Sigmoid colon (tissue), 7 donors: ENCODE data around the gene KIF2A. TPM values are rescaled to one million over a fixed set of nuclear protein-coding genes. Genes with fewer than 3 reads are reported as not detected.

Experiments used
- DNase-seq: peaks from one replicate; pipeline ENCODE4 v3.0.0-alpha.2; 2019
- H3K27ac ChIP-seq, 4 donors: fragments of 200-600 bp; sonication (generic); one replicate each; pipeline ENCODE4 v1.5.1; 2016 to 2019; ENCODE audit warnings: mild to moderate bottlenecking in 1 of 4
- H3K27me3 ChIP-seq, 3 donors: fragments of 200-600 bp; sonication (generic); one replicate each; pipeline ENCODE4 v1.5.1; 2019; ENCODE audit warnings: mild to moderate bottlenecking in 1 of 3
- H3K36me3 ChIP-seq, 4 donors: fragments of 200-600 bp; sonication (generic); one replicate each; pipeline ENCODE4 v1.5.1; 2016 to 2019
- H3K4me1 ChIP-seq, 4 donors: fragments of 200-600 bp; sonication (generic); one replicate each; pipeline ENCODE4 v1.5.1; 2017 to 2019
- H3K4me3 ChIP-seq, 4 donors: fragments of 200-600 bp; sonication (generic); one replicate each; pipeline ENCODE4 v1.5.1; 2017 to 2019; ENCODE audit warnings: mild to moderate bottlenecking in 2 of 4, moderate library complexity in 1 of 4
- H3K9me3 ChIP-seq, 4 donors: fragments of 200-600 bp in 3 of 4; sonication (generic) in 3 of 4; one replicate each; pipeline versions ENCODE4 v1.5.1 to v1.6.1; 2013 to 2019
- CTCF ChIP-seq, 4 experiments: fragments of 450-650 bp in 3 of 4; fragments of 200-600 bp in 1 of 4; IDR thresholded peaks; one replicate each; pipeline ENCODE4 v1.5.1; 2016 to 2019; ENCODE audit warnings: antibody characterized with exemption in 4 of 4, mild to moderate bottlenecking in 3 of 4, moderate library complexity in 2 of 4
- EP300 ChIP-seq, 4 donors: sonication (generic); formaldehyde crosslinking; IDR thresholded peaks; one replicate each; pipeline ENCODE4 v1.6.1; 2017; ENCODE audit warnings: antibody characterized with exemption in 4 of 4
- POLR2A ChIP-seq, 2 donors: fragments of 450-650 bp; IDR thresholded peaks; one replicate each; pipeline ENCODE4 v1.6.1; 2016; ENCODE audit warnings: antibody characterized with exemption in 2 of 2, mild to moderate bottlenecking in 2 of 2, moderate library complexity in 2 of 2
- POLR2AphosphoS5 ChIP-seq, 4 donors: sonication (generic); formaldehyde crosslinking; IDR thresholded peaks; one replicate each; pipeline ENCODE4 v1.6.1; 2017; ENCODE audit warnings: antibody characterized with exemption in 4 of 4
- WGBS, 2 donors: extraction: QIAGEN DNeasy Blood & Tissue Kit; methylation state at CpG; one replicate each; pipeline ENCODE4 v1.1.7; 2013; 5-methylcytosine and 5-hydroxymethylcytosine counted together
- intact Hi-C: fragments of 100-400 bp; cut with DNase I; formaldehyde crosslinking; loops from one replicate; pipeline ENCODE4 v1.15.1; 2023
- polyA plus RNA-seq, 3 donors: library from polyadenylated mRNA; stranded (reverse); fragments of 200-250 nt; gene quantifications; one replicate each; pipeline ENCODE4 v1.2.3, GENCODE V29; 2013
- total RNA-seq, 4 donors: library from RNA; depleted of rRNA; stranded (reverse); fragments of >200 nt; gene quantifications; one replicate each; pipeline ENCODE4 v1.1.0, GENCODE V29; 2016
- donor health status: healthy with polysubstance abuse.
- donor health status: Bipolar disorder and iron deficiency.
- donor health status: healthy.

The KIF2A gene
- total and polyA plus RNA-seq, 7 donors, result 10.2 to 41.7 (median 29.6) TPM

GRCh38 chr5:62371409-62371808, 65.4 kb downstream of the KIF2A start:
- no peak for DNase-seq
- H3K27ac ChIP-seq, result no peak overlapping the region
- H3K27me3 ChIP-seq, result no peaks in the 10 kb centered on the region
- H3K36me3 ChIP-seq, result peaks cover 0 to 65% (median 9%) of the 10 kb centered on the region in 4 donors
- no peaks in the 10 kb centered on the region for H3K4me1 ChIP-seq
- no peak overlapping the region for H3K4me3 ChIP-seq
- TF ChIP-seq POLR2AphosphoS5 (IDR thresholded peaks at IDR 0.05) (no peak), CTCF (IDR thresholded peaks at IDR 0.05) (no peak), POLR2A (IDR thresholded peaks at IDR 0.05) (no peak), EP300 (IDR thresholded peaks at IDR 0.05) (no peak)
- no peaks in the 10 kb centered on the region for H3K9me3 ChIP-seq
- intact Hi-C loops, result no loop called here

GRCh38 chr5:62372600-62372999, 66.6 kb downstream of the KIF2A start:
- TF ChIP-seq POLR2A (IDR thresholded peaks at IDR 0.05), result no peak
- TF ChIP-seq CTCF (IDR thresholded peaks at IDR 0.05), result no peak
- TF ChIP-seq EP300 (IDR thresholded peaks at IDR 0.05), result no peak
- no peak for TF ChIP-seq POLR2AphosphoS5 (IDR thresholded peaks at IDR 0.05)
- Histone ChIP-seq H3K36me3 (peaks cover 0 to 63% (median 10%) of the 10 kb centered on the region in 4 donors), H3K9me3 (no peaks in the 10 kb centered on the region), H3K4me3 (no peak overlapping the region), H3K4me1 (no peaks in the 10 kb centered on the region), H3K27me3 (no peaks in the 10 kb centered on the region), H3K27ac (no peak overlapping the region)
- intact Hi-C loops, result no loop called here
- DNase-seq, result no peak
- 95 to 96% methylated on average over 3 of the region's 3 CpGs for WGBS, 2 donors

GRCh38 chr5:62373382-62373781, 67.4 kb downstream of the KIF2A start:
- Histone ChIP-seq H3K9me3 (no peaks in the 10 kb centered on the region), H3K4me1 (no peaks in the 10 kb centered on the region), H3K4me3 (no peak overlapping the region), H3K27ac (no peak overlapping the region), H3K27me3 (no peaks in the 10 kb centered on the region), H3K36me3 (peaks cover 0 to 63% (median 12%) of the 10 kb centered on the region in 4 donors)
- intact Hi-C loops, result no loop called here
- TF ChIP-seq CTCF (IDR thresholded peaks at IDR 0.05) (no peak), EP300 (IDR thresholded peaks at IDR 0.05) (no peak), POLR2AphosphoS5 (IDR thresholded peaks at IDR 0.05) (no peak), POLR2A (IDR thresholded peaks at IDR 0.05) (no peak)
- WGBS, 2 donors, result 94 to 95% methylated on average over 3 of the region's 3 CpGs
- DNase-seq, result no peak

DNA sequence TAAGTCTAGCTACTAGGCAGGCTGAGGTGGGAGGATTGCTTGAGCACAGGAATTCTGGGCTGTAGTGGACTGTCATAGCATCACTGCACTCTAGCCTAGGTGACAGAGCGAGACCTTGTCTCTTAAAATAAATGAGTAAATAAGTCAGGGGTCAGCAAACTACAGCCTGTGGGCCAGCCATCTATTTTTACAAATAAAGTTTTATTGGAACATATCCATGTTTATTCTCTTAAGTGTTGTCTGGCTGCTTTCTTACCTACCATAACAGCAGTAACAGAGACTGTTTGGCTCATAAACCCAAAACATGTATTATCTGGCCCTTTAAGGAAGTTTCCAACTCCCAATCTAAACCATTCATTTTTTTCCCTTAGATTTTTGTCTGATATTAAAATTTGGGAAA, 68.1 kb downstream of the KIF2A start:
- WGBS, 2 donors, result 100% methylated on average over 1 of the region's 1 CpG
- Histone ChIP-seq H3K9me3 (no peaks in the 10 kb centered on the region), H3K27ac (no peak overlapping the region), H3K36me3 (peaks cover 0 to 65% (median 15%) of the 10 kb centered on the region in 4 donors), H3K4me3 (no peak overlapping the region), H3K4me1 (no peaks in the 10 kb centered on the region), H3K27me3 (no peaks in the 10 kb centered on the region)
- DNase-seq, result no peak
- TF ChIP-seq POLR2A (IDR thresholded peaks at IDR 0.05) (no peak), EP300 (IDR thresholded peaks at IDR 0.05) (no peak)
- intact Hi-C loops, result no loop called here

DNA sequence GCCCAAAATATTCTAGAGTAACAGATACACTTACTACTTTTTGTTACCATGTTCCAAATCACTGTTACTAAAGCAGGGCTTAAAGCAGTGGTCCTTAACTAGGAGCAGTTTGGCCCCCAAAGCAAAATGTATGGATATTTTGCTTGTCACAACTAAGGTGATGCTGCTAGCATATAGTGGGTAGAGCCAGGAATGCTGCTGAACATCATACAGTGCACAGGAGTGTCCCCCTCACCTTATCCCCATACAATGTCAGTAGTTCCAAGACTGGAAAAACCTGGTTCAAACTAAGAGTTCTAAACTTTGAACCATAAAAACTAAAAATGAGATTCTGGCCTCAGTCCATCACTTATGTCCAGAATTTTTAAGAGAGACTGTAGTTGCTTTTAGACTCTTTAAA, 69.6 kb downstream of the KIF2A start:
- H3K4me1 ChIP-seq, result no peaks in the 10 kb centered on the region
- H3K4me3 ChIP-seq, result no peak overlapping the region
- H3K27ac ChIP-seq, result no peak overlapping the region
- intact Hi-C loops, result no loop called here
- H3K36me3 ChIP-seq, result peaks cover 0 to 75% (median 21%) of the 10 kb centered on the region in 4 donors
- TF ChIP-seq POLR2A (IDR thresholded peaks at IDR 0.05), result no peak
- TF ChIP-seq EP300 (IDR thresholded peaks at IDR 0.05), result no peak
- no peak for TF ChIP-seq POLR2AphosphoS5 (IDR thresholded peaks at IDR 0.05)
- TF ChIP-seq CTCF (IDR thresholded peaks at IDR 0.05), result no peak
- no peak for DNase-seq
- no peaks in the 10 kb centered on the region for H3K9me3 ChIP-seq
- H3K27me3 ChIP-seq, result no peaks in the 10 kb centered on the region
